H1 (cell line): Measurements from ENCODE around the gene TNPO2. TPM values are rescaled to one million over a fixed set of nuclear protein-coding genes. Genes with fewer than 3 reads are reported as not detected.

ENCODE experiments used
- CTCF ChIA-PET: fragments of 300-600 bp; sonication (Branson Sonifier 250); formaldehyde crosslinking; loops from one replicate; lab custom pipeline; 2021; ENCODE audit not compliant: partially characterized antibody; lab: Charles Lee
- POLR2A ChIA-PET: fragments of 300-600 bp; sonication (Branson Sonifier 250); formaldehyde crosslinking; loops from one replicate; lab custom pipeline; 2021; ENCODE audit warnings: inconsistent platforms; ENCODE audit not compliant: partially characterized antibody; lab: Charles Lee
- DNase-seq, 2 experiments: peaks; one replicate each; pipeline versions ENCODE4 v3.0.0 to v3.0.0-alpha.2; 2010 to 2022; ENCODE audit warnings: low spot score in 2 of 2, low read depth in 1 of 2, mixed read lengths in 1 of 2
- FAIRE-seq: peaks from 2 replicates; lab custom pipeline; 2011; peaks lifted over from hg19 to GRCh38; lab: Jason Lieb, UNC
- H2AFZ ChIP-seq: 2 replicates; pipeline ENCODE4 v1.8.1; 2012; ENCODE audit warnings: low read length, inconsistent platforms
- H2AK5ac ChIP-seq: 2 replicates; pipeline ENCODE4 v1.6.1; 2013; ENCODE audit warnings: low read depth, low read length
- H2BK120ac ChIP-seq: replicated peaks from 2 replicates; pipeline ENCODE3; 2013; ENCODE audit warnings: low read depth, low read length, inconsistent platforms
- H2BK12ac ChIP-seq: 2 replicates; pipeline ENCODE4 v1.6.1; 2013; ENCODE audit warnings: low read depth, low read length
- H2BK15ac ChIP-seq: 2 replicates; pipeline ENCODE4 v1.6.1; 2013; ENCODE audit warnings: low read length
- H2BK20ac ChIP-seq: 2 replicates; pipeline ENCODE4 v1.6.1; 2013; ENCODE audit warnings: low read length
- H2BK5ac ChIP-seq: 2 replicates; pipeline ENCODE4 v1.6.1; 2013; ENCODE audit warnings: low read depth, low read length
- H3K14ac ChIP-seq: 2 replicates; pipeline ENCODE4 v1.6.1; 2013; ENCODE audit warnings: inconsistent platforms; ENCODE audit not compliant: insufficient read length
- H3K18ac ChIP-seq: 2 replicates; pipeline ENCODE4 v1.6.1; 2013; ENCODE audit warnings: low read length; ENCODE audit errors: extremely low read depth
- H3K23ac ChIP-seq: 2 replicates; pipeline ENCODE4 v1.6.1; 2013; ENCODE audit warnings: inconsistent platforms; ENCODE audit not compliant: insufficient read length
- H3K23me2 ChIP-seq: 2 replicates; pipeline ENCODE4 v1.6.1; 2013; ENCODE audit warnings: low read depth, low read length
- H3K27ac ChIP-seq: 2 replicates; pipeline ENCODE4 v1.6.1; 2011; ENCODE audit warnings: low read depth, low read length, inconsistent platforms
- H3K27me3 ChIP-seq, 4 experiments: replicated peaks in 1 of 4; 1 replicate in 1 of 4; 2 replicates in 3 of 4; pipeline versions ENCODE4 v1.6.1 to v1.8.1; 2011 to 2013; ENCODE audit warnings: low read length in 3 of 4, mild to moderate bottlenecking in 3 of 4, inconsistent platforms in 2 of 4, mixed read lengths in 2 of 4, moderate library complexity in 1 of 4; ENCODE audit not compliant: control insufficient read depth in 3 of 4, insufficient read depth in 3 of 4; ENCODE audit errors: extremely low read depth in 1 of 4
- H3K36me3 ChIP-seq, 4 experiments: 2 replicates each; pipeline versions ENCODE4 v1.6.1 to v1.8.1; 2011 to 2013; ENCODE audit warnings: mild to moderate bottlenecking in 4 of 4, low read length in 3 of 4, moderate library complexity in 2 of 4, control low read depth in 1 of 4, inconsistent platforms in 1 of 4; ENCODE audit not compliant: insufficient read depth in 4 of 4, control insufficient read depth in 2 of 4
- H3K4ac ChIP-seq: replicated peaks from 2 replicates; pipeline ENCODE3; 2013; ENCODE audit warnings: low read length, low read depth, mixed read lengths, inconsistent platforms; ENCODE audit not compliant: insufficient read length
- H3K4me1 ChIP-seq, 4 experiments: replicated peaks in 1 of 4; 1 replicate in 1 of 4; 2 replicates in 3 of 4; pipeline versions ENCODE4 v1.6.1 to v1.8.1; 2011 to 2013; ENCODE audit warnings: low read length in 3 of 4, inconsistent platforms in 2 of 4, mixed read lengths in 1 of 4; ENCODE audit not compliant: insufficient read depth in 4 of 4, control insufficient read depth in 3 of 4
- H3K4me2 ChIP-seq, 2 experiments: 2 replicates each; pipeline versions ENCODE4 v1.6.1 to v1.8.1; 2011 to 2013; ENCODE audit warnings: low read depth in 2 of 2, low read length in 2 of 2, control low read depth in 1 of 2, inconsistent platforms in 1 of 2, mild to moderate bottlenecking in 1 of 2; ENCODE audit not compliant: insufficient read depth in 1 of 2
- H3K4me3 ChIP-seq, 4 experiments: fragments of 200-600, 300-600 bp in 1 of 4; sonication (generic), shearing (Covaris generic), sonication (Bioruptor Twin) in 1 of 4; 2 replicates each; pipeline versions ENCODE4 v1.5.1 to v1.8.1; 2011 to 2016; ENCODE audit warnings: low read length in 4 of 4, low read depth in 3 of 4, control low read depth in 2 of 4, inconsistent platforms in 2 of 4, mild to moderate bottlenecking in 2 of 4, mixed read lengths in 1 of 4, moderate library complexity in 1 of 4; ENCODE audit not compliant: insufficient read depth in 2 of 4; ENCODE audit errors: extremely low read depth in 1 of 4
- H3K56ac ChIP-seq: replicated peaks from 2 replicates; pipeline ENCODE3; 2013; ENCODE audit warnings: low read depth, mild to moderate bottlenecking, mixed read lengths, low read length, inconsistent platforms; ENCODE audit not compliant: insufficient read length
- H3K79me1 ChIP-seq: 2 replicates; pipeline ENCODE4 v1.6.1; 2013; ENCODE audit warnings: low read depth, low read length, control low read depth
- H3K79me2 ChIP-seq, 2 experiments: 2 replicates each; pipeline versions ENCODE4 v1.6.1 to v1.8.1; 2012 to 2013; ENCODE audit warnings: low read length in 2 of 2, mild to moderate bottlenecking in 2 of 2, inconsistent platforms in 1 of 2; ENCODE audit not compliant: insufficient read depth in 2 of 2, control insufficient read depth in 1 of 2
- H3K9ac ChIP-seq, 4 experiments: replicated peaks in 1 of 4; 1 replicate in 1 of 4; 2 replicates in 3 of 4; pipeline versions ENCODE4 v1.6.1 to v1.8.1; 2011 to 2013; ENCODE audit warnings: low read depth in 3 of 4, low read length in 3 of 4, control low read depth in 2 of 4, mild to moderate bottlenecking in 2 of 4, moderate library complexity in 2 of 4, inconsistent platforms in 1 of 4; ENCODE audit errors: extremely low read depth in 1 of 4
- H3K9me3 ChIP-seq, 2 experiments: 2 replicates each; pipeline versions ENCODE4 v1.6.1 to v1.8.1; 2012 to 2013; ENCODE audit warnings: mild to moderate bottlenecking in 2 of 2, moderate library complexity in 2 of 2, control low read depth in 1 of 2, inconsistent platforms in 1 of 2, low read depth in 1 of 2, low read length in 1 of 2, mixed read lengths in 1 of 2; ENCODE audit not compliant: insufficient read depth in 2 of 2
- H4K20me1 ChIP-seq, 2 experiments: replicated peaks in 1 of 2; 2 replicates each; pipeline versions ENCODE3 to v1.8.1; 2011 to 2013; ENCODE audit warnings: inconsistent platforms in 2 of 2, low read length in 2 of 2, mild to moderate bottlenecking in 1 of 2; ENCODE audit not compliant: insufficient read depth in 2 of 2, control insufficient read depth in 1 of 2
- H4K5ac ChIP-seq: 2 replicates; pipeline ENCODE4 v1.6.1; 2013; ENCODE audit warnings: low read length, low read depth, mixed read lengths, inconsistent platforms; ENCODE audit not compliant: insufficient read length
- H4K8ac ChIP-seq: 2 replicates; pipeline ENCODE4 v1.8.0; 2013; ENCODE audit warnings: mild to moderate bottlenecking, moderate library complexity, low read length, inconsistent platforms; ENCODE audit not compliant: insufficient read depth; ENCODE audit errors: extremely low read depth
- H4K91ac ChIP-seq: replicated peaks from 2 replicates; pipeline ENCODE3; 2013; ENCODE audit warnings: low read length, mixed read lengths, inconsistent platforms; ENCODE audit not compliant: insufficient read length
- EP300 ChIP-seq, 2 experiments: IDR thresholded peaks; 1 replicate in 1 of 2; 2 replicates in 1 of 2; pipeline ENCODE4 v1.6.1; 2011 to 2012; ENCODE audit warnings: low read depth in 2 of 2, low read length in 2 of 2, mild to moderate bottlenecking in 2 of 2, borderline replicate concordance in 1 of 2, inconsistent platforms in 1 of 2, moderate library complexity in 1 of 2
- GABPA ChIP-seq: IDR thresholded peaks from 2 replicates; pipeline ENCODE4 v1.6.1; 2011; ENCODE audit warnings: mild to moderate bottlenecking, low read length, moderate library complexity, borderline replicate concordance; ENCODE audit not compliant: insufficient read depth
- HDAC6 ChIP-seq: IDR thresholded peaks from one replicate; pipeline ENCODE4 v1.7.1; 2012; ENCODE audit warnings: low read depth, mild to moderate bottlenecking, inconsistent platforms, low read length, moderate library complexity
- KDM5A ChIP-seq: fragments of 200-600 bp; IDR thresholded peaks from 2 replicates; pipeline ENCODE4 v1.7.1; 2012; ENCODE audit warnings: mild to moderate bottlenecking, low read length, inconsistent platforms, mixed read lengths
- MAFK ChIP-seq: IDR thresholded peaks from 2 replicates; pipeline ENCODE4 v1.6.1; 2012; ENCODE audit warnings: low read depth, mild to moderate bottlenecking, improper control_type of control experiment, low read length
- NANOG ChIP-seq: IDR thresholded peaks from 2 replicates; pipeline ENCODE4 v1.6.1; 2011; ENCODE audit warnings: low read length, low read depth, mild to moderate bottlenecking, inconsistent platforms; ENCODE audit not compliant: insufficient read depth, poor library complexity, severe bottlenecking
- RNF2 ChIP-seq: fragments of 200-900, 300-1000 bp; sonication (generic); IDR thresholded peaks from 2 replicates; pipeline ENCODE4 v1.7.1; 2016; ENCODE audit warnings: borderline replicate concordance, low read depth, mild to moderate bottlenecking, antibody characterized with exemption, low read length; ENCODE audit not compliant: poor library complexity, severe bottlenecking; ENCODE audit errors: missing control alignments
- RXRA ChIP-seq: IDR thresholded peaks from 2 replicates; pipeline ENCODE4 v1.6.1; 2011; ENCODE audit warnings: low read depth, mild to moderate bottlenecking, low read length, moderate library complexity; ENCODE audit not compliant: insufficient read depth
- SUZ12 ChIP-seq: fragments of 200-600 bp; sonication (generic); IDR thresholded peaks from 2 replicates; pipeline ENCODE4 v1.6.1; 2012; ENCODE audit warnings: mild to moderate bottlenecking, inconsistent platforms, low read length, moderate library complexity, mixed read lengths
- TAF1 ChIP-seq: IDR thresholded peaks from 2 replicates; pipeline ENCODE4 v1.6.1; 2011; ENCODE audit warnings: mild to moderate bottlenecking, low read depth, low read length
- TCF12 ChIP-seq: IDR thresholded peaks from 2 replicates; pipeline ENCODE4 v1.6.1; 2011; ENCODE audit warnings: low read depth, mild to moderate bottlenecking, low read length
- WGBS, 2 experiments: shearing (Covaris generic) in 1 of 2; methylation state at CpG; one replicate each; pipeline versions ENCODE4 v1.1.6 to v1.1.7; 2013 to 2015; ENCODE audit warnings: low lambda C conversion rate in 2 of 2, mixed read lengths in 2 of 2, inconsistent platforms in 1 of 2, low coverage in 1 of 2, missing lambda C conversion rate in 1 of 2; ENCODE audit not compliant: insufficient replicate concordance in 2 of 2, insufficient coverage in 1 of 2, insufficient read length in 1 of 2; ENCODE audit errors: extremely low coverage in 1 of 2, missing lambda C conversion rate in 1 of 2; 5-methylcytosine and 5-hydroxymethylcytosine counted together
- polyA plus RNA-seq, 7 experiments: library from polyadenylated mRNA; depleted of rRNA in 3 of 7; stranded (reverse) in 5 of 7; unstranded in 2 of 7; fragments of >200 nt in 5 of 7; fragments of 200-250 nt in 2 of 7; gene quantifications; 1 replicate in 5 of 7; 2 replicates in 1 of 7; 4 replicates in 1 of 7; pipeline versions ENCODE4 v1.2.1 to v1.2.3, GENCODE V29; 2011 to 2013; ENCODE audit warnings: missing spikeins in 2 of 7, mixed read lengths in 2 of 7
- total RNA-seq: library from RNA; stranded (reverse); fragmentation: NEBNext Ultra II Directional; extraction: Animal tissue kit (Norgen Biotek cat#: 25700); gene quantifications from 2 replicates; pipeline ENCODE4 v1.2.1, GENCODE V29; 2021

TNPO2 gene
- total and polyA plus RNA-seq, 2 of the 8 experiments (the other 6 are each of a cell fraction or from before 2014, with no cell fraction given): 112 to 121 TPM

- H3K4ac ChIP-seq: peak within 1 kb of the TSS; percentile 69
- H4K20me1 ChIP-seq: peaks cover 0 to 2% of the 10 kb centered on the region in 2 experiments
- FAIRE-seq: no peak
- no peak within 1 kb of the TSS for H2BK120ac ChIP-seq
- peak within 1 kb of the TSS in 1 of 4 experiments; percentile 45; a peak in 2 of 7 replicates for H3K9ac ChIP-seq
- H3K56ac ChIP-seq: no peak within 1 kb of the TSS
- POLR2A ChIA-PET: interaction anchor here (0.7 to 10.3 kb wide), 16 partner anchors 9 to 126 kb away, joined by 3 to 104 read pairs (median 6); partner anchors contain the start of genes DHPS, FBXW9, GET3 and JUNB
- H2AK5ac ChIP-seq: peak within 1 kb of the TSS; percentile 86; the same call in 1 of the 2 replicates
- no peaks in the 10 kb centered on the region for H3K79me2 ChIP-seq
- CTCF ChIA-PET: interaction anchor here (0.8 to 17.5 kb wide), 5 partner anchors 10 to 73 kb away, joined by 3 to 288 read pairs (median 6); partner anchors contain the start of genes JUNB, PRDX2, RNASEH2A and THSD8
- no peaks in the 10 kb centered on the region for H3K79me1 ChIP-seq
- H4K5ac ChIP-seq: no peak within 1 kb of the TSS
- no peaks in the 10 kb centered on the region for H3K9me3 ChIP-seq
- peak within 1 kb of the TSS; percentile 45 to 63 (median 47) for H3K4me3 ChIP-seq
- H3K36me3 ChIP-seq: peaks cover 0 to 10% (median 5%) of the 10 kb centered on the region in 4 experiments; a peak in 4 of 8 replicates
- peaks cover 8% of the 10 kb centered on the region for H3K23me2 ChIP-seq
- H2BK5ac ChIP-seq: peak within 1 kb of the TSS; percentile 39; the same call in 1 of the 2 replicates
- H3K18ac ChIP-seq: peak within 1 kb of the TSS; percentile 60
- H2AFZ ChIP-seq: peak within 1 kb of the TSS; percentile 95; the same call in 1 of the 2 replicates
- H4K91ac ChIP-seq: no peak within 1 kb of the TSS
- H3K27ac ChIP-seq: no peak within 1 kb of the TSS
- H3K14ac ChIP-seq: no peak within 1 kb of the TSS
- 8% methylated on average over 8 of the region's 14 CpGs; no CpG with 5 or more reads in 1 of the 2 experiments for WGBS, 2 experiments
- H2BK15ac ChIP-seq: peak within 1 kb of the TSS; percentile 65
- H3K27me3 ChIP-seq: no peaks in the 10 kb centered on the region; a peak in 3 of 7 replicates
- DNase-seq: peak in 1 of 2 experiments; percentile 77
- peak within 1 kb of the TSS; percentile 70 to 74 for H3K4me2 ChIP-seq
- H2BK20ac ChIP-seq: 0 out of 2 replicates have a peak within 1 kb of the TSS, but pooled peaks have one; percentile 5
- peak within 1 kb of the TSS; percentile 63; the same call in 1 of the 2 replicates for H2BK12ac ChIP-seq
- peak within 1 kb of the TSS; percentile 65 for H4K8ac ChIP-seq
- H3K23ac ChIP-seq: no peak within 1 kb of the TSS
- H3K4me1 ChIP-seq: peaks cover 0 to 10% (median 4%) of the 10 kb centered on the region in 4 experiments; a peak in 4 of 7 replicates
- no peak for TF ChIP-seq SUZ12
- 0 out of 2 replicates have a peak, but pooled peaks have one; percentile 20 for TF ChIP-seq TAF1
- no peak for TF ChIP-seq KDM5A
- TF ChIP-seq NANOG: no peak
- 0 out of 2 replicates have a peak, but pooled peaks have one; percentile 55 for TF ChIP-seq GABPA
- no peak for TF ChIP-seq RNF2
- no peak for TF ChIP-seq TCF12
- no peak for TF ChIP-seq MAFK
- TF ChIP-seq EP300 (IDR thresholded peaks at IDR 0.05; ENCODE audit: borderline replicate concordance in 1 of 2, low read depth in 2 of 2, low read length in 2 of 2): no peak
- TF ChIP-seq HDAC6: no peak
- no peak for TF ChIP-seq RXRA
These were observed 27.9 kb upstream of the TNPO2 start, which contains the start of gene BEST2 for GRCh38 chr19:12751635-12752034. BEST2 (plus strand) TSS chr19:12751791; CDS start chr19:12752593, 802 bp downstream.
